PFSK-1 (cell line): ENCODE measurements around the gene KRTAP3-2.

Source experiments
- FOXP2 ChIP-seq: optimal IDR thresholded peaks from 2 replicates; pipeline ENCODE3; 2011; ENCODE audit warnings: borderline replicate concordance, control low read depth, inconsistent platforms; ENCODE audit not compliant: insufficient read depth; ENCODE audit errors: extremely low read length, extremely low read depth
- POLR2AphosphoS5 ChIP-seq: IDR thresholded peaks from 2 replicates; pipeline ENCODE4 v1.6.1; 2012; ENCODE audit warnings: low read depth, mild to moderate bottlenecking, control low read depth, low read length, moderate library complexity
- REST ChIP-seq, 2 experiments: IDR thresholded peaks; 2 replicates each; pipeline versions ENCODE4 v1.6.1 to v1.8.0; 2011 to 2012; ENCODE audit warnings: low read depth in 2 of 2, low read length in 2 of 2, control low read depth in 1 of 2, inconsistent platforms in 1 of 2, mild to moderate bottlenecking in 1 of 2, moderate library complexity in 1 of 2; ENCODE audit not compliant: insufficient read depth in 1 of 2
- SIN3A ChIP-seq: IDR thresholded peaks from 2 replicates; pipeline ENCODE4 v1.6.1; 2012; ENCODE audit warnings: mild to moderate bottlenecking, low read length, moderate library complexity, borderline replicate concordance; ENCODE audit not compliant: insufficient read depth
- TAF1 ChIP-seq: IDR thresholded peaks from 2 replicates; pipeline ENCODE4 v1.6.1; 2012; ENCODE audit warnings: low read length, control low read depth, borderline replicate concordance; ENCODE audit not compliant: insufficient read depth

GRCh38 chr17:41016578-41017215 lies 17.0 kb upstream of the KRTAP3-2 start:
- TF ChIP-seq POLR2AphosphoS5 (no peak), REST (IDR thresholded peaks at IDR 0.05; ENCODE audit: insufficient read depth in 1 of 2, low read depth in 2 of 2, low read length in 2 of 2) (no peak), TAF1 (no peak), SIN3A (no peak), FOXP2 (no peak)
